Colonic mucosa (tissue), 4 donors: Measurements from ENCODE around the gene NDUFS2. TPM values are rescaled to one million over a fixed set of nuclear protein-coding genes. Genes with fewer than 3 reads are reported as not detected.

Experiments
- DNase-seq: peaks from one replicate; pipeline ENCODE4 v3.0.0-alpha.2; 2020
- H3K27ac ChIP-seq: fragments of 200-600 bp; one replicate; pipeline ENCODE4 v1.8.0; 2021
- H3K27me3 ChIP-seq: fragments of 200-600 bp; one replicate; pipeline ENCODE4 v1.8.0; 2021
- H3K36me3 ChIP-seq: fragments of 200-600 bp; one replicate; pipeline ENCODE4 v1.8.0; 2021
- H3K4me1 ChIP-seq: fragments of 200-600 bp; one replicate; pipeline ENCODE4 v1.8.0; 2021; ENCODE audit warnings: mild to moderate bottlenecking
- H3K4me3 ChIP-seq: fragments of 200-600 bp; one replicate; pipeline ENCODE4 v1.8.0; 2021
- H3K9ac ChIP-seq, 2 donors: one replicate each; pipeline ENCODE4 v1.7.0; 2013; ENCODE audit warnings: control low read depth in 2 of 2, low read depth in 2 of 2, low read length in 2 of 2
- H3K9me3 ChIP-seq: fragments of 200-600 bp; one replicate; pipeline ENCODE4 v1.8.0; 2021
- intact Hi-C: fragments of 100-400 bp; cut with DNase I; formaldehyde crosslinking; loops from one replicate; pipeline ENCODE4 v1.14.1; 2022
- total RNA-seq, 2 donors: library from RNA; stranded (reverse); fragmentation: NEBNext Ultra II Directional in 1 of 2; extraction: Animal tissue kit (Norgen Biotek cat#: 25700) in 1 of 2; gene quantifications; one replicate each; pipeline ENCODE4 v1.2.1, GENCODE V29; 2021
- TF ChIP-seq, protein P1 (sequence below): fragments of 200-600 bp; IDR thresholded peaks from one replicate; pipeline ENCODE4 v1.8.0; 2022; ENCODE audit warnings: antibody characterized with exemption, mild to moderate bottlenecking
- donor health status: healthy.
- donor health status: DM: no; HTN: no; CAD: no.
- donor health status: DM: no; HTN: no; CAD: no.

Gene NDUFS2
- total RNA-seq, 2 donors from 2014 or later = 167 to 169 TPM

- peaks cover 19% of the 10 kb centered on the region for H3K36me3 ChIP-seq
- no peak overlapping the region for H3K4me3 ChIP-seq
- H3K4me1 ChIP-seq = peaks cover 4% of the 10 kb centered on the region
- no peaks in the 10 kb centered on the region for H3K27me3 ChIP-seq
- TF ChIP-seq, protein P1, sequence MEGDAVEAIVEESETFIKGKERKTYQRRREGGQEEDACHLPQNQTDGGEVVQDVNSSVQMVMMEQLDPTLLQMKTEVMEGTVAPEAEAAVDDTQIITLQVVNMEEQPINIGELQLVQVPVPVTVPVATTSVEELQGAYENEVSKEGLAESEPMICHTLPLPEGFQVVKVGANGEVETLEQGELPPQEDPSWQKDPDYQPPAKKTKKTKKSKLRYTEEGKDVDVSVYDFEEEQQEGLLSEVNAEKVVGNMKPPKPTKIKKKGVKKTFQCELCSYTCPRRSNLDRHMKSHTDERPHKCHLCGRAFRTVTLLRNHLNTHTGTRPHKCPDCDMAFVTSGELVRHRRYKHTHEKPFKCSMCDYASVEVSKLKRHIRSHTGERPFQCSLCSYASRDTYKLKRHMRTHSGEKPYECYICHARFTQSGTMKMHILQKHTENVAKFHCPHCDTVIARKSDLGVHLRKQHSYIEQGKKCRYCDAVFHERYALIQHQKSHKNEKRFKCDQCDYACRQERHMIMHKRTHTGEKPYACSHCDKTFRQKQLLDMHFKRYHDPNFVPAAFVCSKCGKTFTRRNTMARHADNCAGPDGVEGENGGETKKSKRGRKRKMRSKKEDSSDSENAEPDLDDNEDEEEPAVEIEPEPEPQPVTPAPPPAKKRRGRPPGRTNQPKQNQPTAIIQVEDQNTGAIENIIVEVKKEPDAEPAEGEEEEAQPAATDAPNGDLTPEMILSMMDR = no peak
- no peak overlapping the region for H3K27ac ChIP-seq
- intact Hi-C loops = no loop called here
- no peak overlapping the region for H3K9ac ChIP-seq
- no peaks in the 10 kb centered on the region for H3K9me3 ChIP-seq
- no peak for DNase-seq
Measured at GRCh38 chr1:161172776-161173376, 29.3 kb upstream of the NDUFS2 start.

- intact Hi-C loops = no loop called here
- TF ChIP-seq, protein P1 = no peak
- Histone ChIP-seq H3K9ac (no peak overlapping the region), H3K4me1 (peaks cover 4% of the 10 kb centered on the region), H3K4me3 (no peak overlapping the region), H3K9me3 (no peaks in the 10 kb centered on the region), H3K27ac (no peak overlapping the region), H3K36me3 (peaks cover 19% of the 10 kb centered on the region), H3K27me3 (no peaks in the 10 kb centered on the region)
- DNase-seq = no peak
Measured at GRCh38 chr1:161173711-161174110, 28.5 kb upstream of the NDUFS2 start.

DNA sequence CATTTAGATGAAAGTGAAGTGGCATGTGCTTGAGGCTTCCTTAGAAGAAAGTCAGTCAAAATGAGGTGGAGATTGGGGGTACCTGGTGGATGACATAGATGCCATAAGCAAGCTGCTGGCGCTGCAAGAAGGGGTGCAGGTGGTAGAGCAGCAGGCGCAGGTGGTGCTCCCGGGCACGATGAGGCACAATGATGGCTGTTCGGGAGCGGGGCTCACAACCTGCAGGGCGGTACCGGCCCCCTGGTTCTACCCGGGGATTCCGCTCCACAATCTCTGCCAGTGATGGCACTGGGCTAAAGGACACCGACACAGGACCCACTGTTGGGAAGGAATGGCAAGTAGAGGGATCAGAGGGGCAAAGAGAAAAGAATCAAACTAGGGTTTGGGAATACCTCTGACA, 27.3 kb upstream of the NDUFS2 start:
- TF ChIP-seq, protein P1 = no peak
- Histone ChIP-seq H3K27me3 (no peaks in the 10 kb centered on the region), H3K4me3 (no peak overlapping the region), H3K9me3 (no peaks in the 10 kb centered on the region), H3K36me3 (peaks cover 19% of the 10 kb centered on the region), H3K9ac (no peak overlapping the region), H3K27ac (no peak overlapping the region), H3K4me1 (peaks cover 4% of the 10 kb centered on the region)
- intact Hi-C loops = no loop called here
- DNase-seq = no peak

- Histone ChIP-seq H3K9ac (peak overlapping the region; percentile 81 to 97), H3K36me3 (peaks cover 14% of the 10 kb centered on the region), H3K4me3 (no peak overlapping the region), H3K4me1 (peaks cover 4% of the 10 kb centered on the region), H3K27me3 (no peaks in the 10 kb centered on the region), H3K9me3 (no peaks in the 10 kb centered on the region), H3K27ac (peak overlapping the region; percentile 83)
- intact Hi-C loops = no loop called here
- TF ChIP-seq, protein P1 = no peak
- DNase-seq = no peak
Measured at GRCh38 chr1:161175771-161176453, 26.3 kb upstream of the NDUFS2 start.

- Histone ChIP-seq H3K27ac (peak overlapping the region; percentile 83), H3K27me3 (no peaks in the 10 kb centered on the region), H3K9ac (peak overlapping the region; percentile 81 to 97), H3K4me1 (peaks cover 4% of the 10 kb centered on the region), H3K36me3 (peaks cover 8% of the 10 kb centered on the region), H3K4me3 (peak overlapping the region; percentile 83), H3K9me3 (no peaks in the 10 kb centered on the region)
- intact Hi-C loops = no loop called here
- TF ChIP-seq, protein P1 = no peak
- no peak for DNase-seq
Measured at GRCh38 chr1:161176468-161177111, 25.6 kb upstream of the NDUFS2 start.
